HUES48 (cell line): ENCODE data around the gene GLIS1.

Source experiments
- H3K27ac ChIP-seq: one replicate; pipeline ENCODE4 v1.7.0; 2013; ENCODE audit warnings: low read depth, low read length, inconsistent platforms
- H3K27me3 ChIP-seq: 2 replicates; pipeline ENCODE4 v1.6.1; 2013; ENCODE audit warnings: mild to moderate bottlenecking, low read length; ENCODE audit not compliant: control insufficient read depth, insufficient read depth
- H3K36me3 ChIP-seq: 2 replicates; pipeline ENCODE4 v1.6.1; 2013; ENCODE audit warnings: low read length; ENCODE audit not compliant: control insufficient read depth, insufficient read depth
- H3K4me1 ChIP-seq: 2 replicates; pipeline ENCODE4 v1.6.1; 2013; ENCODE audit warnings: mild to moderate bottlenecking, low read length; ENCODE audit not compliant: control insufficient read depth, insufficient read depth
- H3K4me3 ChIP-seq: 2 replicates; pipeline ENCODE4 v1.5.1; 2013; ENCODE audit warnings: mild to moderate bottlenecking, low read depth, low read length
- H3K9ac ChIP-seq: 2 replicates; pipeline ENCODE4 v1.6.1; 2013; ENCODE audit warnings: mild to moderate bottlenecking, low read depth, low read length, moderate library complexity
- H3K9me3 ChIP-seq: 2 replicates; pipeline ENCODE4 v1.6.1; 2013; ENCODE audit warnings: low read length; ENCODE audit not compliant: control insufficient read depth, insufficient read depth

GLIS1 gene

GRCh38 chr1:53736290-53736689 lies 2.7 kb downstream of the GLIS1 start:
- peaks cover 66% of the 10 kb centered on the region for H3K27me3 ChIP-seq
- peaks cover 14% of the 10 kb centered on the region for H3K4me1 ChIP-seq
- H3K36me3 ChIP-seq = no peaks in the 10 kb centered on the region
- no peak overlapping the region for H3K4me3 ChIP-seq
- H3K27ac ChIP-seq = no peak overlapping the region
- no peaks in the 10 kb centered on the region for H3K9me3 ChIP-seq
- no peak overlapping the region for H3K9ac ChIP-seq

GRCh38 chr1:53735681-53736080 lies 3.3 kb downstream of the GLIS1 start:
- H3K4me1 ChIP-seq = peaks cover 14% of the 10 kb centered on the region
- no peak overlapping the region for H3K9ac ChIP-seq
- H3K36me3 ChIP-seq = no peaks in the 10 kb centered on the region
- no peak overlapping the region for H3K27ac ChIP-seq
- H3K27me3 ChIP-seq = peaks cover 62% of the 10 kb centered on the region
- H3K4me3 ChIP-seq = no peak overlapping the region
- H3K9me3 ChIP-seq = no peaks in the 10 kb centered on the region

- no peaks in the 10 kb centered on the region for H3K36me3 ChIP-seq
- H3K9me3 ChIP-seq = no peaks in the 10 kb centered on the region
- H3K4me3 ChIP-seq = no peak overlapping the region
- peaks cover 58% of the 10 kb centered on the region for H3K27me3 ChIP-seq
- H3K27ac ChIP-seq = no peak overlapping the region
- H3K4me1 ChIP-seq = peaks cover 14% of the 10 kb centered on the region
- H3K9ac ChIP-seq = no peak overlapping the region
Measured at GRCh38 chr1:53735261-53735660, 3.7 kb downstream of the GLIS1 start.

DNA sequence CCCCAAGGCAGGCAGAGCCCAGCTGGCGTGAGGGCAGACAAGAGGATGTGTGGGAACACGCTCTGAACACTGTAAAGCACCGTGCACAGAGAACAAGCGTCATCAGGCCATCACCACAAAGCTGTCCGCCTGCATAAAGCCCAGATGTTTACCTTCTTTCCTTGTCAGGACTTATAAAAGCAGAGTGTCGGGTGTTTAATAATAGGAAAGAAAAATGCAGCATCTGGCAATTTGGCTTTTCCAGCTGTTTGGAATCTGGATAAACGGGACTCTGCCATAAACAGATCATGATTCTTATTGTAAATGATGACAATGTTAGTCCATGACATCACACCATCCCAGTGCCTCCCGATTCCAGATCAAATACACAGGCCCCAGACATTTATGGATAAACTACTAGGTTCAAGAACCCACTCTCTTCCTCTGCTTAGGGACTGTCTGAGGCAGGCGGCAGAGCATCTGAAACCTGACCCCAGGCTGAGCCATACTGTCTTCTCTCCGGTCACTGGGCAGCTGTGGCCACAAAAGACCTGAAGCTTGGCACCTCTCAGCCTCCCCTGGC lies 4.2 kb downstream of the GLIS1 start:
- Histone ChIP-seq H3K36me3 (no peaks in the 10 kb centered on the region), H3K4me1 (peaks cover 11% of the 10 kb centered on the region), H3K4me3 (no peak overlapping the region), H3K27me3 (peaks cover 52% of the 10 kb centered on the region), H3K27ac (no peak overlapping the region), H3K9me3 (no peaks in the 10 kb centered on the region), H3K9ac (no peak overlapping the region)

- no peak overlapping the region for H3K9ac ChIP-seq
- H3K36me3 ChIP-seq = no peaks in the 10 kb centered on the region
- no peak overlapping the region for H3K4me3 ChIP-seq
- peaks cover 47% of the 10 kb centered on the region for H3K27me3 ChIP-seq
- no peaks in the 10 kb centered on the region for H3K9me3 ChIP-seq
- H3K4me1 ChIP-seq = peaks cover 11% of the 10 kb centered on the region; the same call in 1 of the 2 replicates
- H3K27ac ChIP-seq = no peak overlapping the region
Measured at GRCh38 chr1:53733975-53734649, 4.9 kb downstream of the GLIS1 start.

DNA sequence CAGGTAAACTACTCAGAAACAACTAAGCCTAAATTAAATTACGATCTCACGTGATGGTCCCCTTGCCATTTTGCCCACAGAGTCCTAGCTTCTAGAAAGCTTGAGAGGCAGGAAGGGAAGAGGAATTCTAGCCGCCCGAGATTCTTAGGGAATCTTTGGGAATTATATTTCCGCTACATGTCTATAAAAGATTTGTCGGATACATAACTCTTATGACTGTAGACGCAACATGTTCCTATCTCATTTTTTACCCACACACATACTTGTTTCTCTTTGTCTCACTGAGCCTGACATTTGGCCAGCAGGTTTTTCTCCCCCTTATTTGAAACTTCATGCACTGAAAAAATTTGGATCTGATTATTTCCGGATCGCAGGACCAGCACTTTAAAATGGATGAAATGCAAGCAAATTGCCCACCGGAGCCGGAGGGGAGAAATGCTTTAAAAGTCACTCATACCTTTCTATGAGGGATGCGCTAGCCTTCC lies 5.5 kb downstream of the GLIS1 start:
- H3K4me3 ChIP-seq = no peak overlapping the region
- H3K9ac ChIP-seq = no peak overlapping the region
- H3K27ac ChIP-seq = no peak overlapping the region

DNA sequence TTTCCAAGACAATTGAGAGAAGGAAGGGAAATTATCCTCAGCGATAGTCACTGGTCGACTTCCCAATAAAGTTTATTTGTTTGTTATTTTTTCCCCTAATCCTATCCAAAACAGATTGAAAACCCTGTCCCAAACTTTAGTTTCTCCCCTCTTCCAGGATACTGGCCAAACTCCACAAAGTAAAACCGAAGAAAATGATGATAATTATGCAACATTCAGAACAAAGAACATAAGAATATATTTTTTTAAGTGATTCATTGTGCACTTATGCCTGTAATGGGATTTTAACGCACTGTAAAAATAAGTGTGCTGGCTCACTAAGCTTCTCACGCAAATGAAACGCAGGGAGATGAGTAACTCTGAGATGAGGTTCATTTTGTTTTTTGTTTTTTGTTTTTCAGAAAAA lies 6.0 kb downstream of the GLIS1 start:
- H3K4me3 ChIP-seq = no peak overlapping the region

More for the DNA sequence above, 5.5 kb downstream of the GLIS1 start:
- Histone ChIP-seq H3K9me3 (no peaks in the 10 kb centered on the region), H3K36me3 (no peaks in the 10 kb centered on the region), H3K27me3 (peaks cover 42% of the 10 kb centered on the region), H3K4me1 (peaks cover 11% of the 10 kb centered on the region; the same call in 1 of the 2 replicates)

DNA sequence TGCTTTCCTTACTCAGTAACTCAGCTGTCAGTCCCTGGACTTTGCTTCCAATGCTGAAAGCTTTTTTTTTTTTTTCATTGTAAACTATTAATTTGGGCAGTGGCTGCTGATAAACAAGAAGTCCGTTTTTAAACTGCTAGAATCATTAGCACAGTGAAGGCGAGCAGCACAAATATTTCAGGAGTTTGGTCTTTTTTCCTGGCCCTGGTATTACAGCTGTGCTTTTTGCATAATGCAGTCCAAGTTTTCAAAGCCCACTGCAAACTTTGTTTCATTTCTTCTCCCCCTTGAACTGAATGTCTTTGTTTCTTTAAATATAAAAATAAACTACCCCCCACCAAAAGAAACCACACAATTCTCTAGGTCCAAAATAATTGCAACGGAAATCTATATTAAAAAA lies 6.6 kb downstream of the GLIS1 start:
- H3K4me1 ChIP-seq = peaks cover 11% of the 10 kb centered on the region; the same call in 1 of the 2 replicates
- no peaks in the 10 kb centered on the region for H3K36me3 ChIP-seq
- peaks cover 31% of the 10 kb centered on the region for H3K27me3 ChIP-seq
- no peak overlapping the region for H3K4me3 ChIP-seq
- no peaks in the 10 kb centered on the region for H3K9me3 ChIP-seq
- no peak overlapping the region for H3K9ac ChIP-seq
- H3K27ac ChIP-seq = no peak overlapping the region

More for the DNA sequence above, 6.0 kb downstream of the GLIS1 start:
- no peak overlapping the region for H3K27ac ChIP-seq
- no peaks in the 10 kb centered on the region for H3K9me3 ChIP-seq
- peaks cover 36% of the 10 kb centered on the region for H3K27me3 ChIP-seq
- no peaks in the 10 kb centered on the region for H3K36me3 ChIP-seq
- no peak overlapping the region for H3K9ac ChIP-seq
- H3K4me1 ChIP-seq = peaks cover 11% of the 10 kb centered on the region; the same call in 1 of the 2 replicates

GRCh38 chr1:53731779-53732305 lies 7.1 kb downstream of the GLIS1 start:
- peaks cover 26% of the 10 kb centered on the region for H3K27me3 ChIP-seq
- no peaks in the 10 kb centered on the region for H3K36me3 ChIP-seq
- peaks cover 11% of the 10 kb centered on the region; the same call in 1 of the 2 replicates for H3K4me1 ChIP-seq
- no peak overlapping the region for H3K27ac ChIP-seq
- no peaks in the 10 kb centered on the region for H3K9me3 ChIP-seq
- H3K4me3 ChIP-seq = no peak overlapping the region
- H3K9ac ChIP-seq = no peak overlapping the region

- no peak overlapping the region for H3K27ac ChIP-seq
- peaks cover 19% of the 10 kb centered on the region for H3K27me3 ChIP-seq
- H3K4me1 ChIP-seq = peaks cover 11% of the 10 kb centered on the region; the same call in 1 of the 2 replicates
Measured at GRCh38 chr1:53731043-53731600, 7.8 kb downstream of the GLIS1 start.

More at GRCh38 chr1:53731043-53731600, 7.8 kb downstream of the GLIS1 start:
- Histone ChIP-seq H3K9me3 (no peaks in the 10 kb centered on the region), H3K9ac (no peak overlapping the region), H3K36me3 (no peaks in the 10 kb centered on the region), H3K4me3 (no peak overlapping the region)
